Right atrium auricular region (tissue), 2 donors: ENCODE measurements around the gene GATAD2B. TPM values are rescaled to one million over a fixed set of nuclear protein-coding genes. Genes with fewer than 3 reads are reported as not detected.
"Not testable (repeated sequence)": the region's sequence is repeated elsewhere in the genome, so short reads cannot be mapped to it uniquely, and the experiment has no call there.

Experiments
- DNase-seq: peaks from one replicate; pipeline ENCODE4 v3.0.0-alpha.2; 2019; ENCODE audit warnings: low spot score
- H3K27ac ChIP-seq, 2 donors: fragments of 200-600 bp; sonication (generic); 1 replicate in 1 of 2; 2 replicates in 1 of 2; pipeline ENCODE4 v1.5.1; 2016 to 2019
- H3K27me3 ChIP-seq, 2 donors: fragments of 200-600 bp; sonication (generic); one replicate each; pipeline versions ENCODE4 v1.5.1 to v1.6.0; 2017 to 2019
- H3K36me3 ChIP-seq: fragments of 200-600 bp; sonication (generic); one replicate; pipeline ENCODE4 v1.5.1; 2016
- H3K4me1 ChIP-seq, 2 donors: fragments of 200-600 bp; sonication (generic); one replicate each; pipeline versions ENCODE4 v1.5.1 to v1.6.0; 2017 to 2019
- H3K4me3 ChIP-seq, 2 donors: fragments of 200-600 bp; sonication (generic); 1 replicate in 1 of 2; 2 replicates in 1 of 2; pipeline ENCODE4 v1.5.1; 2017 to 2019; ENCODE audit warnings: mild to moderate bottlenecking in 1 of 2, moderate library complexity in 1 of 2
- H3K9me3 ChIP-seq, 2 donors: fragments of 200-600 bp; sonication (generic); one replicate each; pipeline ENCODE4 v1.5.1; 2019
- total RNA-seq, 2 donors: library from RNA; depleted of rRNA; stranded (reverse); fragments of >200 nt; gene quantifications; one replicate each; pipeline ENCODE4 v1.1.0, GENCODE V29; 2016
- TF ChIP-seq, protein P1 (sequence below), 2 donors: fragments of 200-600 bp; sonication (generic); IDR thresholded peaks; one replicate each; pipeline ENCODE4 v1.5.1; 2019; ENCODE audit warnings: antibody characterized with exemption in 2 of 2

The GATAD2B gene
- total RNA-seq, 2 donors from 2014 or later = 18.7 to 32.7 TPM

DNA sequence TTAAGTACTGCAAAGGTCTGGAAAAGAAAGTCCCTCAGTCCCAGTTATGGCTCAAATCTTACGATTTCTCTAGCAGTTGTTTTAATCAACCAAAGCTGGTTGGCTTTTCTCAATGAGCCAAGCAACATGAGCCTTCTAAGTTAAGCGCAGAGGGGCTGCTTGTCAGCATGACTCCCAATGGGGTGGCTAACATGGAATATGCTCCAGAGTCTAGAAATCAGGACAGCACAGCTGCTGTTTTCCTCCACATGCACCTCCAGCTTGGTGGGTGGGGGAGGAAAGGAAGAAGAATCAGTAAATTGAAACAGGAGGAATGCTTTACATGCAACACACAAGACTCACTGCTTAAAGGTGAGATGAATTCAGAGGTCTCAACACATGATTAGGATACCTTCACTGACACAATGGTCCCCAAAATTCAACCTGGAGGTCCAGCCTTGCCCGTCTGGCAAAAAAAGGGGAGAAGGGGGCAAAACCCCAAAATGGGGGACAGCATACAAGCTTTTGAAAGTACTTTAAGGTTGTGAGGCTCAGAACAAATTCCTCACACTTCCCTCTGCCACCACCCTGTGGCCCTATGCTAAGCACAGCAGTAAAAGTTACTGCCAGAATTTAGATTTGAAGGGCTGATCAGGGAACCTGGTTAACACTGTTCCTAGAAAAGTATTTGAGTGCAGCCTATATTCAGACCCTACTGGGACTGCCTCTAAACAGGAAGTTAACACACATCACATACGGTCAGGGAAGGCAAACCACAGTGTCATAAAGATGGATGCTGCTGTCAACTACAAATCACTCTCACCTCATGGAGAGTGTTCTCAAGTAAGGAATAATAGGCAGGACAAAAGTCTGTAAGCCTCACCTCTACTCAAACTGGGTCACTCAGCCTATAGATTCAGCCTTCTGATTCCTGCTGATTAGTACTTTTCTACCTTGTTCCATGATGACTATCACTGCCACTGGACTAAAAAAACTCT lies 2.6 kb downstream of the GATAD2B start:
- Histone ChIP-seq H3K36me3 (no peaks in the 10 kb centered on the region), H3K9me3 (no peaks in the 10 kb centered on the region), H3K27me3 (no peaks in the 10 kb centered on the region), H3K27ac (peak overlapping the region; percentile 25 to 96), H3K4me1 (peaks cover 0 to 43% of the 10 kb centered on the region in 2 donors), H3K4me3 (no peak overlapping the region)
- no peak for DNase-seq
- TF ChIP-seq, protein P1, sequence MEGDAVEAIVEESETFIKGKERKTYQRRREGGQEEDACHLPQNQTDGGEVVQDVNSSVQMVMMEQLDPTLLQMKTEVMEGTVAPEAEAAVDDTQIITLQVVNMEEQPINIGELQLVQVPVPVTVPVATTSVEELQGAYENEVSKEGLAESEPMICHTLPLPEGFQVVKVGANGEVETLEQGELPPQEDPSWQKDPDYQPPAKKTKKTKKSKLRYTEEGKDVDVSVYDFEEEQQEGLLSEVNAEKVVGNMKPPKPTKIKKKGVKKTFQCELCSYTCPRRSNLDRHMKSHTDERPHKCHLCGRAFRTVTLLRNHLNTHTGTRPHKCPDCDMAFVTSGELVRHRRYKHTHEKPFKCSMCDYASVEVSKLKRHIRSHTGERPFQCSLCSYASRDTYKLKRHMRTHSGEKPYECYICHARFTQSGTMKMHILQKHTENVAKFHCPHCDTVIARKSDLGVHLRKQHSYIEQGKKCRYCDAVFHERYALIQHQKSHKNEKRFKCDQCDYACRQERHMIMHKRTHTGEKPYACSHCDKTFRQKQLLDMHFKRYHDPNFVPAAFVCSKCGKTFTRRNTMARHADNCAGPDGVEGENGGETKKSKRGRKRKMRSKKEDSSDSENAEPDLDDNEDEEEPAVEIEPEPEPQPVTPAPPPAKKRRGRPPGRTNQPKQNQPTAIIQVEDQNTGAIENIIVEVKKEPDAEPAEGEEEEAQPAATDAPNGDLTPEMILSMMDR (IDR thresholded peaks at IDR 0.05) = peak in 1 of 2 donors; percentile 51

DNA sequence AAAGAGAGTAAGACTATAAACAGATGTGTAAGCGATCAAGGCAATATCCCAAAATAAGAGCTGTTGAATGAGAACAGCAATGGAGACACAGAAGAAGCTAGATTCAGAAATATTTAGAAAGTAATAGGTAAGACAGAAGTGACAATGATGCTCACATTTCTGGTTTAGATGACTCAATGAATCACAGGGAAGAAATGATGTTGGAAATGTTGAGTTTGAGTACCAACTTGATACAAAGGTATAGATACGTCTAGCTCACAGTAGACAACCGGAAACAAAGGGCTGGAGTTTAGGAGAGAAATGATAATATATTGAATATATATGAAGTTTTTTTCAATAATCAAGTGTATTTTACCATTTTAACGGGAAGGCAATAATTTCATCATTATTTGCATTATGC lies 6.5 kb downstream of the GATAD2B start:
- peaks cover 0 to 30% of the 10 kb centered on the region in 2 donors for H3K4me1 ChIP-seq
- TF ChIP-seq, protein P1 (IDR thresholded peaks at IDR 0.05) = no peak
- no peaks in the 10 kb centered on the region for H3K36me3 ChIP-seq
- no peak overlapping the region for H3K27ac ChIP-seq
- no peak overlapping the region for H3K4me3 ChIP-seq
- H3K27me3 ChIP-seq = no peaks in the 10 kb centered on the region
- H3K9me3 ChIP-seq = no peaks in the 10 kb centered on the region
- no peak for DNase-seq

DNA sequence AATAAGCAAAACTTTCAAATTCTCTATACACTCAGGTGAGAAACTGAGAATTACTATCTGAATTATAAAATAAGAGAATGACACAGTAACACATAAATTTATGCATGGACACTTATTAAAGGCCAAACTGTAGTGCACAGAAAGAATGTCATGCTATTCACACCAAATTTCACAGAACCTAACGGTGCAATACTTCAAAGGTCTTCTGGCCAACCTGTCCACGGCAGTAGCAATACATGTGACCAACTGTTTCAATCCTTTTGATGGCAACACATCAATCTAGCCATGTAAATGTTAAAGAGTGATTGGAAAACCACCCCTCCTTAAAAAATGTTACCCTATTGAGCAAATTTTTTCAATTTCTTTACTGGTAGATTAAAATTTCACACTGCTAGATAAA lies 10.4 kb downstream of the GATAD2B start:
- Histone ChIP-seq H3K27ac (no peak overlapping the region), H3K36me3 (no peaks in the 10 kb centered on the region), H3K4me1 (no peaks in the 10 kb centered on the region), H3K9me3 (no peaks in the 10 kb centered on the region), H3K4me3 (no peak overlapping the region), H3K27me3 (no peaks in the 10 kb centered on the region)
- no peak for DNase-seq
- TF ChIP-seq, protein P1 (IDR thresholded peaks at IDR 0.05) = no peak

DNA sequence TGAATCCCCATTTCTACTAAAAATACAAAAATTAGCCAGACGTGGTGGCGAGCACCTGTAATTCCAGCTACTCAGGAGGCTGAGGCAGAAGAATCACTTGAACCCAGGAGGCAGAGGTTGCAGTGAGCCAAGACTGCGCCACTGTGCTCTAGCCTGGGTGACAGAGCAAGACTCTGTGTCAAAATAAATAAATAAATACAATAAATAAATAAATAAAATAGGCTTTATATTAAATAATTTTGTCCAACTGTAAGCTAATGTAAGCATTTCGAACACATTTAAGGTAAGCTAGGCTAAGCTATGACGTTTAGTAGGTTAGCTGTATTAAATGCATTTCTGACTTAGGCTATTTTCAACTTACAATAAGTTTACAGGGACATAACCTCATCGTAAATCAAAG lies 12.2 kb downstream of the GATAD2B start:
- H3K4me3 ChIP-seq, H3K27me3 ChIP-seq, DNase-seq, H3K36me3 ChIP-seq, H3K4me1 ChIP-seq, H3K9me3 ChIP-seq, H3K27ac ChIP-seq: not testable (repeated sequence)

DNA sequence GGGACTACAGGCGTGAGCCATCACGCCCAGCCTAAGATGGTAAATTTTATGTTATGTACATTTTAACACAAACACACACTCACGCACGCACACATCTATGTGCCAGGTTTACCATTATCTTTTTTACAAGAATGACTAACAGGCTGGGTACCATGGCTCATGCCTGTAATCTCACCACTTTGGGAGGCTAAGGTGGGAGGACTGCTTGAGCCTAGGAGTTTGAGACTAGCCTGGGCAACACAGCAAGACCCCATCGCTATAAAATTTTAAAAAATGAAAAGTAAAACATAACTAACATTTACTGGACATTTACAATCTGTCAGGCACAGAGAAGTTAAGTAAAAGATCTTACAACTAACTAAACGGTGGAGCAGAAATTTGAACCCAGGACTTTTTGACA lies 14.7 kb downstream of the GATAD2B start:
- Histone ChIP-seq H3K4me3 (no peak overlapping the region), H3K36me3 (no peaks in the 10 kb centered on the region), H3K9me3 (no peaks in the 10 kb centered on the region), H3K4me1 (peaks cover 0 to 15% of the 10 kb centered on the region in 2 donors), H3K27me3 (no peaks in the 10 kb centered on the region), H3K27ac (no peak overlapping the region)
- DNase-seq = no peak
- TF ChIP-seq, protein P1 (IDR thresholded peaks at IDR 0.05) = no peak

DNA sequence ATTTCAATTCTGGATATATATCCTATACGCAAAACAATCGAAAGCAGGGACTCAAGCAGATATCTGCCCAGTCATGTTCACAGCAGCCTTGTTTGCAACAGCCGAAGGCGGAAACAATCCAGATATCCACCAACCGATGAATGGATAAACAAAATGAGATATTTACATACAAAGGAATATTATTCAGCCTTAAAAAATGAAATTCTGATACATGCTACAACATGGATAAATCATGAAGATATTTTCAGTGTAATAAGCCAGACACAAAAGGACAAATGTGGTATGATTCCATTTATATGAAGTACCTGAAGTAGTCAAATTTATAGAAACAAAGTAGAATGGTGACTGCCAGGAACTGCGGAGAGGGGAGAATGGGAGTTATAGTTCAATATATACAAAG lies 15.6 kb downstream of the GATAD2B start:
- H3K4me3 ChIP-seq = no peak overlapping the region
- H3K27me3 ChIP-seq = no peaks in the 10 kb centered on the region
- no peaks in the 10 kb centered on the region for H3K9me3 ChIP-seq
- H3K36me3 ChIP-seq = no peaks in the 10 kb centered on the region
- H3K27ac ChIP-seq = no peak overlapping the region
- no peak for DNase-seq
- TF ChIP-seq, protein P1 (IDR thresholded peaks at IDR 0.05) = no peak
- peaks cover 0 to 15% of the 10 kb centered on the region in 2 donors for H3K4me1 ChIP-seq
